H1 (cell line): ENCODE measurements around the gene RIC8A. TPM values are rescaled to one million over a fixed set of nuclear protein-coding genes. Genes with fewer than 3 reads are reported as not detected.
A peak's percentile ranks its signal among the peaks of the same experiment; 100 is the strongest.

Source experiments
- BRCA1 ChIP-seq: IDR thresholded peaks from 2 replicates; pipeline ENCODE4 v1.6.1; 2012; ENCODE audit warnings: low read depth, low read length, improper control_type of control experiment
- CBX5 ChIP-seq: fragments of 300-800, 300-1000 bp; sonication (generic); IDR thresholded peaks from 2 replicates; pipeline ENCODE4 v1.7.1; 2016; ENCODE audit warnings: antibody characterized with exemption, low read length, low read depth
- CHD1 ChIP-seq: IDR thresholded peaks from 2 replicates; pipeline ENCODE4 v1.6.1; 2012; ENCODE audit warnings: low read depth, low read length, improper control_type of control experiment
- CREB1 ChIP-seq: IDR thresholded peaks from 2 replicates; pipeline ENCODE4 v1.6.1; 2012; ENCODE audit warnings: inconsistent platforms
- HDAC2 ChIP-seq, 2 experiments: fragments of 300-600 bp in 1 of 2; sonication (generic) in 1 of 2; IDR thresholded peaks; 2 replicates each; pipeline ENCODE4 v1.6.1; 2011 to 2012; ENCODE audit warnings: low read depth in 2 of 2, low read length in 2 of 2, mild to moderate bottlenecking in 2 of 2, moderate library complexity in 2 of 2, borderline replicate concordance in 1 of 2, inconsistent platforms in 1 of 2
- KDM1A ChIP-seq: fragments of 200-600, 300-600 bp; sonication (generic); IDR thresholded peaks from 2 replicates; pipeline ENCODE4 v1.7.1; 2016; ENCODE audit warnings: mild to moderate bottlenecking, low read length, borderline replicate concordance
- KDM4A ChIP-seq: IDR thresholded peaks from one replicate; pipeline ENCODE4 v1.7.1; 2012; ENCODE audit warnings: low read depth, mild to moderate bottlenecking, moderate library complexity, low read length, inconsistent platforms; ENCODE audit not compliant: severe bottlenecking
- MAFK ChIP-seq: IDR thresholded peaks from 2 replicates; pipeline ENCODE4 v1.6.1; 2012; ENCODE audit warnings: low read depth, mild to moderate bottlenecking, improper control_type of control experiment, low read length
- NANOG ChIP-seq: IDR thresholded peaks from 2 replicates; pipeline ENCODE4 v1.6.1; 2011; ENCODE audit warnings: low read length, low read depth, mild to moderate bottlenecking, inconsistent platforms; ENCODE audit not compliant: insufficient read depth, poor library complexity, severe bottlenecking
- PHF8 ChIP-seq: fragments of 200-600 bp; sonication (generic); conservative IDR thresholded peaks from 2 replicates; pipeline ENCODE4 v1.7.1; 2012; ENCODE audit warnings: low read depth, mild to moderate bottlenecking, inconsistent platforms, low read length, moderate library complexity
- POLR2A ChIP-seq, 2 experiments: IDR thresholded peaks; 1 replicate in 1 of 2; 2 replicates in 1 of 2; pipeline ENCODE4 v1.6.1; 2011; ENCODE audit warnings: low read depth in 2 of 2, low read length in 2 of 2, mild to moderate bottlenecking in 2 of 2; ENCODE audit errors: control extremely low read depth in 1 of 2
- POLR2AphosphoS5 ChIP-seq: IDR thresholded peaks from 2 replicates; pipeline ENCODE4 v1.6.1; 2011; ENCODE audit warnings: low read depth, low read length
- RNF2 ChIP-seq: fragments of 200-900, 300-1000 bp; sonication (generic); IDR thresholded peaks from 2 replicates; pipeline ENCODE4 v1.7.1; 2016; ENCODE audit warnings: borderline replicate concordance, low read depth, mild to moderate bottlenecking, antibody characterized with exemption, low read length; ENCODE audit not compliant: poor library complexity, severe bottlenecking; ENCODE audit errors: missing control alignments
- SAP30 ChIP-seq: fragments of 300-600 bp; sonication (generic); IDR thresholded peaks from 2 replicates; pipeline ENCODE4 v1.7.1; 2012; ENCODE audit warnings: low read length, moderate library complexity, mild to moderate bottlenecking, inconsistent platforms; ENCODE audit not compliant: insufficient read depth, insufficient replicate concordance
- SIN3A ChIP-seq, 2 experiments: IDR thresholded peaks in 1 of 2; conservative IDR thresholded peaks in 1 of 2; 2 replicates each; pipeline ENCODE4 v1.6.1; 2011 to 2012; ENCODE audit warnings: low read length in 2 of 2, improper control_type of control experiment in 1 of 2, low read depth in 1 of 2, mild to moderate bottlenecking in 1 of 2
- SP1 ChIP-seq: IDR thresholded peaks from 2 replicates; pipeline ENCODE4 v1.6.1; 2011; ENCODE audit warnings: low read depth, low read length
- SRF ChIP-seq: IDR thresholded peaks from 2 replicates; pipeline ENCODE4 v1.6.1; 2011; ENCODE audit warnings: mild to moderate bottlenecking, low read depth, low read length, moderate library complexity
- TAF1 ChIP-seq: IDR thresholded peaks from 2 replicates; pipeline ENCODE4 v1.6.1; 2011; ENCODE audit warnings: mild to moderate bottlenecking, low read depth, low read length
- TAF7 ChIP-seq: optimal IDR thresholded peaks from 2 replicates; pipeline ENCODE3; 2011; ENCODE audit warnings: low read depth, mild to moderate bottlenecking, inconsistent platforms, low read length, moderate library complexity, borderline replicate concordance
- ZNF274 ChIP-seq: IDR thresholded peaks from 2 replicates; pipeline ENCODE4 v1.7.0; 2012; ENCODE audit warnings: low read length, borderline replicate concordance; ENCODE audit errors: extremely low read depth
- polyA plus RNA-seq, 7 experiments: library from polyadenylated mRNA; depleted of rRNA in 3 of 7; stranded (reverse) in 5 of 7; unstranded in 2 of 7; fragments of >200 nt in 5 of 7; fragments of 200-250 nt in 2 of 7; gene quantifications; 1 replicate in 5 of 7; 2 replicates in 1 of 7; 4 replicates in 1 of 7; pipeline versions ENCODE4 v1.2.1 to v1.2.3, GENCODE V29; 2011 to 2013; ENCODE audit warnings: missing spikeins in 2 of 7, mixed read lengths in 2 of 7
- total RNA-seq: library from RNA; stranded (reverse); fragmentation: NEBNext Ultra II Directional; extraction: Animal tissue kit (Norgen Biotek cat#: 25700); gene quantifications from 2 replicates; pipeline ENCODE4 v1.2.1, GENCODE V29; 2021

The RIC8A gene
- total and polyA plus RNA-seq, 2 of the 8 experiments (the other 6 are each of a cell fraction or from before 2014, with no cell fraction given): 67.0 to 105 TPM

- TF ChIP-seq KDM1A (no peak), BRCA1 (no peak), RNF2 (no peak), TAF7 (peak; percentile 28), CHD1 (no peak), SP1 (no peak), PHF8 (peak; percentile 74; the same call in 1 of the 2 replicates), POLR2AphosphoS5 (peak; percentile 27; the same call in 1 of the 2 replicates), ZNF274 (no peak), SRF (no peak), MAFK (no peak), POLR2A (IDR thresholded peaks at IDR 0.05; ENCODE audit: control extremely low read depth in 1 of 2, low read depth in 2 of 2, low read length in 2 of 2) (peak in 1 of 2 experiments; percentile 45; a peak in 2 of 3 replicates), TAF1 (peak; percentile 62), HDAC2 (IDR thresholded peaks at IDR 0.05; ENCODE audit: borderline replicate concordance in 1 of 2, low read depth in 2 of 2, low read length in 2 of 2) (no peak), KDM4A (no peak), NANOG (no peak), CBX5 (no peak), CREB1 (peak; percentile 41; the same call in 1 of the 2 replicates), SAP30 (peak; percentile 90), SIN3A (conservative IDR thresholded peaks at IDR 0.05 in 1 of 2, IDR thresholded peaks at IDR 0.05 in 1 of 2; ENCODE audit: low read depth in 1 of 2, low read length in 2 of 2) (0 out of 4 replicates have a peak, but pooled peaks have one; percentile 17 to 47)
Measured at GRCh38 chr11:208181-208916, 841 bp downstream of the RIC8A start (continued).
